Measurements from ENCODE around the gene HSF2BP.
A peak's percentile ranks its signal among the peaks of the same experiment; 100 is the strongest.
"Not testable (repeated sequence)": the region's sequence is repeated elsewhere in the genome, so short reads cannot be mapped to it uniquely, and the experiment has no call there.

The HSF2BP gene

GRCh38 chr21:43659136-43660000 lies at the start of gene HSF2BP, which contains the start of gene RRP1B:
TSS of gene HSF2BP (minus strand) at chr21:43659488. CDS start at chr21:43658096, 1,392 bp downstream.
TSS of gene RRP1B (plus strand) at chr21:43659560. CDS start at chr21:43659665, 105 bp downstream.
- DNase-seq: peak; percentile 94

GRCh38 chr21:43708745-43709381 lies 49.6 kb upstream of the HSF2BP start:
- DNase-seq: no peak

GRCh38 chr21:43707462-43707861 lies 48.2 kb upstream of the HSF2BP start:
- DNase-seq: no peak

GRCh38 chr21:43703035-43703880 lies 44.0 kb upstream of the HSF2BP start:
- DNase-seq: no peak

- no peak for DNase-seq
Observed at GRCh38 chr21:43702785-43703034, 43.4 kb upstream of the HSF2BP start.

GRCh38 chr21:43701936-43702784 lies 42.9 kb upstream of the HSF2BP start:
- no peak for DNase-seq

- no peak for DNase-seq
Observed at GRCh38 chr21:43699933-43700599, 40.8 kb upstream of the HSF2BP start.

- not testable (repeated sequence) for DNase-seq
Observed at GRCh38 chr21:43699492-43699777, 40.1 kb upstream of the HSF2BP start.

GRCh38 chr21:43697758-43698643 lies 38.7 kb upstream of the HSF2BP start:
- DNase-seq: no peak

- DNase-seq: no peak
Observed at GRCh38 chr21:43696214-43696613, 36.9 kb upstream of the HSF2BP start.

- no peak for DNase-seq
Observed at GRCh38 chr21:43694437-43695079, 35.3 kb upstream of the HSF2BP start.

GRCh38 chr21:43693981-43694380 lies 34.7 kb upstream of the HSF2BP start:
- no peak for DNase-seq

- DNase-seq: no peak
Observed at GRCh38 chr21:43692949-43693348, 33.7 kb upstream of the HSF2BP start.

- no peak for DNase-seq
Observed at GRCh38 chr21:43691801-43692200, 32.5 kb upstream of the HSF2BP start.

- no peak for DNase-seq
Observed at GRCh38 chr21:43691086-43691795, 32.0 kb upstream of the HSF2BP start.

GRCh38 chr21:43690346-43690745 lies 31.1 kb upstream of the HSF2BP start:
- no peak for DNase-seq

- DNase-seq: no peak
Observed at GRCh38 chr21:43689556-43690337, 30.5 kb upstream of the HSF2BP start.

- no peak for DNase-seq
Observed at GRCh38 chr21:43688906-43689305, 29.6 kb upstream of the HSF2BP start.

Measured in activated CD8-positive, alpha-beta memory T cell treated with anti-CD3 and anti-CD28 coated beads, Interleukin-2, amount 50 U/mL, for 48 hours (primary cell).